Activated naive CD4-positive, alpha-beta T cell treated with anti-CD3 and anti-CD28 coated beads, Interleukin-2, amount 50 U/mL, for 72 hours (primary cell): ENCODE results near the gene COG3. TPM values are rescaled to one million over a fixed set of nuclear protein-coding genes. Genes with fewer than 3 reads are reported as not detected.
A peak's percentile ranks its signal among the peaks of the same experiment; 100 is the strongest.

ENCODE experiments used
- ATAC-seq, 2 donors: fragments of 150-1000 bp; cut with Tn5 transposase; 2 replicates each; pipeline ENCODE4 v1.10.0; 2021; ENCODE audit warnings: mild to moderate bottlenecking in 2 of 2, moderate library complexity in 2 of 2
- DNase-seq, 2 donors: peaks; one replicate each; pipeline ENCODE4 v3.0.0; 2021 to 2022; ENCODE audit warnings: low spot score in 2 of 2
- H3K27ac Mint-ChIP-seq, 2 donors: one replicate each; pipeline ENCODE4 v1.8.0; 2022; ENCODE audit warnings: mild to moderate bottlenecking in 2 of 2, mixed read lengths in 2 of 2
- H3K36me3 Mint-ChIP-seq, 2 donors: one replicate each; pipeline ENCODE4 v1.8.0; 2022; ENCODE audit warnings: mixed read lengths in 2 of 2
- H3K9me3 Mint-ChIP-seq, 2 donors: one replicate each; pipeline ENCODE4 v1.8.0; 2022; ENCODE audit warnings: mixed read lengths in 2 of 2
- total RNA-seq, 2 donors: library from RNA; stranded (reverse); gene quantifications; one replicate each; pipeline ENCODE4 v1.2.3, GENCODE V29; 2022

The COG3 gene
- total RNA-seq, 2 donors from 2014 or later: 18.6 to 20.6 TPM

DNA sequence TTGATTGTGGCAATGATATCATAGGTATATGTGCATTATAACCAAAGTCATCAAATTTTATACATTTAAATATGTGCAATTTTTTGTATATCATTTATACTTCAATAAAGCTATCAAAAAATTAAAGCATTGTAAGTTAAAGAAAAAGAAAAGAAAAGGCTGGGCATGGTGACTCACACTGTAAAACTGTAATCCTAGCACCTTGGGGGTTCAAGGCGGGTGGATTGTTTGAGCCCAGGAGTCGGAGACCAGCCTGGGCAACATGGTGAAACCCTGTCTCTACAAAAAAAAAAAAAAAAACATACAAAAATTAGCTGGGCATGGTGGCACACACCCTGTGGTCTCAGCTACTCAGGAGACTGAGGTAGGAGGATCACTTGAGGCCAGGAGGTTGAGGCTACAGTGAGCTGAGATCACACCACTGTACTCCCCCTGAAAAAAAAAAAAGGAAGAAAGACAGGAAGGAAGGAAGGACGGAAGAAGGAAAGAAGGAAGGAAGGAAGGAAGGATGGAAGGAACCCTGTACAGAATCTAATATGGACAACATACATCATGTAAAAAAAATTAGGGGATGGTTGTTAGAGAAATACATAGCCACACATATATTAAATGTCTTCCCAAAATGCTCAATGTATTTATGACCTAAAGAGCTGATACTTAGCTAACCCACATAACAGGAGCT lies 24.8 kb upstream of the COG3 start:
- Mint-ChIP-seq H3K36me3 (no peaks in the 10 kb centered on the region), H3K27ac (no peak overlapping the region), H3K9me3 (no peaks in the 10 kb centered on the region)
- DNase-seq: no peak
- ATAC-seq: no peak

DNA sequence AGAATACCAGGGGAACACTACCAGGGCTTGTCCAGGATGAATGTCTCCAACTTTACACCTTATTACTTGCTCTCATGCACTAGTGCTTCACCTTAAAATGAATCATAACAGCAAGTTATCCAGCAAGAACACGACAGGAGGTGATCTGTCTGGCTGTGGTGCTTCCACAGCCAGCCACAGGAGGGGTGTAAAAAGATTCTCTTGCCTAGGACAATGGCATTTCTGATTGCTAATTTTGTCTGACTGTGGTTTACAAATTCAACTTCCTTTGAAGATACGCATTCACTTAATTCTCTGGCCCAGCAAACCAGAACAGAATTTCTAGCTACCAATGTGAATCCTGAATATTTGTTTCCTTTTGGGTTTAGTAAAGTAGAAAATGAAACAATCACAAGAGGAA lies 23.1 kb upstream of the COG3 start:
- H3K27ac Mint-ChIP-seq: no peak overlapping the region
- H3K36me3 Mint-ChIP-seq: no peaks in the 10 kb centered on the region
- no peaks in the 10 kb centered on the region for H3K9me3 Mint-ChIP-seq
- DNase-seq (no peak), ATAC-seq (peak; percentile 90 to 94)

DNA sequence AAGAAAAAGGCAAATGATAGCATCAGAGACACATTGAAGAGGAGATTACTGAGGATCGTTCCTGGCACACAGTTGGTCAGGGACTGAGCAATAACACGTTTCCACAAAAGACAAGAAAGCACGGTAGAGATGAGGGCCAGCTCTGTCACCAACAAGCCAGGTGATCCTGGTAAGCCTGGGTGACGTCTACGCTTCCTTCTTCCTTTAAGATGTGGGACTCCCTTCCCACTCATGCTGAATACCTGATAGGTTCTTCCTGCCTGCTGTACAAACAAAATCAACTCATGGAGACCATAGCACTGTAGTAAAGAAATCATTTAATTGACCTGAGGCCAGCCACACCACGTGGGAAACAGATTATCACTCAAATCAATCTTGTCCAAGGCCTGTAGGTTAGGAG lies 19.7 kb upstream of the COG3 start:
- Mint-ChIP-seq H3K9me3 (no peaks in the 10 kb centered on the region), H3K27ac (no peak overlapping the region), H3K36me3 (no peaks in the 10 kb centered on the region)
- ATAC-seq (no peak), DNase-seq (no peak)

DNA sequence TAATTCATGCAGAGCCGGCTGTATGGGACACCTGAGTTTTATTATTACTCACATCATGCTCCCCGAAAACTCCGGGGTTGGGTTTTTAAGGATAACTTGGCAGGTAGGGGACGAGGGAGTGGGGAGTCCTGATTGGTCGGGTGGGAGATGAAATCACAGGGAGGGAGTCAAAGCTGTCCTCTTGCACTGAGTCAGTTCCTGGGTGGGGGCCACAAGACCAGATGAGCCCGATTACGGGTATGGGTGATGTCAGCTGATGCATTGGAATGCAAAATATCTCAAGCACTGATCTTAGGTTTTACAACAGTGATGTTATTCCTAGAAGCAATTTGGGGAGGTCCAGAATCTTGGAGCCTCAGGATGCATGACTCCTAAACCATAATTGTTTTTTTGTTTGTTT lies 18.6 kb upstream of the COG3 start:
- no peak for DNase-seq
- H3K9me3 Mint-ChIP-seq: no peaks in the 10 kb centered on the region
- no peak overlapping the region for H3K27ac Mint-ChIP-seq
- ATAC-seq: no peak
- no peaks in the 10 kb centered on the region for H3K36me3 Mint-ChIP-seq

DNA sequence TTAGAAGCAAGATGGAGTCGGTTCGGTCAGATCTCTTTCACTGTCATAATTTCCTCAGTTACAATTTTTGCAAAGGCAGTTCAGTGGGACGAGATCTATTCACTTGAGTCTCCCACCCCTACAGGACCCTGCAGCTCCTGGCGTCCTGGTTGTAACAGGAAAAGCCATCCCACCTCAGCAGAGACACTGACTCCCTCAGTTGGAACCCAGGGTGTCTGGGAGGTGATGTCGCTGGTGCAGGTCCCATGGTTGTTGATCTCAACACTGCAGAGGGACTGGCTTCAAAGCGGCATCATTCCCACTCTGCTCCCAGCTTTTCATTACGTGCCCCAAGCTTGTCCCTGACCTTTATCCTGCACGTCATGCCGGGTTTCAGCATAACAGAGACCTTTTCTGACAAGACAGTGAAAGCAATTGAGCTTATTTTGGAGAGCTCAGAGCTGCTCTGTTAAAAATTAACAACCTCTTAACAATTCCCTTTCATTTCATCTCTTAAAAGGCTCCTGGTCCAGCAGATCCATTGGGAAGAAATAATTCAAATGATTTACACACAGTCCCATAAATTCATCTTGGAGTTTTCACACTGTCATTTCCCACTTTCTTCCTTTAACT lies 17.6 kb upstream of the COG3 start:
- Mint-ChIP-seq H3K9me3 (no peaks in the 10 kb centered on the region), H3K27ac (no peak overlapping the region), H3K36me3 (no peaks in the 10 kb centered on the region)
- DNase-seq: no peak
- ATAC-seq: no peak

DNA sequence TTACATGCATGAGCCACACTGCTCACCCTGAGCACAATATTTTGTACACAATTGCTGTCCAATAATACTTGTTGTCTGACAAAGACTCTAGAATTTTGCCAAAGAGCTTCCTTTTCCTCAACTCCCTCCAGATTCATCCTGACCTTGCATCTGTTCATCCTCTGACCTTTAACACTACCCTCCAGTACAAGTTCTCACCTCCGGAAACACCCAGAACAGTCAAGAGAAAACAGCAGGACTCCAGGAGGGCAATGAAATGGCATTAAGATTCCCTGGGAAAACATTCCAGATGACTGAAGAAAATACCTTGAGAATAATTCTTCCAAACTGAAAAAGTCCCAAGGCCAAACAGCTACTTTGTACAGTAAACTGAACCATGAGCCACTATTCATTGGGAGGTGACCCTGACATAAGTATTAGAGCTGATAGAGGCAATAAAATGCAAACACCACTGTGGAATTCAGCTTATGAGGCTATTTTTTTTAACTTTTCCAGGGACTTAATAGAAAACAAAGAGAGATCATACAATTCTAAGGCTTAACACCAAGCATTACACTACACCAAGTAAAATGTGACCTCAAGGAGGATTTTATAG lies 15.7 kb upstream of the COG3 start:
- H3K36me3 Mint-ChIP-seq: no peaks in the 10 kb centered on the region
- no peak for ATAC-seq
- no peaks in the 10 kb centered on the region for H3K9me3 Mint-ChIP-seq
- H3K27ac Mint-ChIP-seq: no peak overlapping the region
- no peak for DNase-seq

DNA sequence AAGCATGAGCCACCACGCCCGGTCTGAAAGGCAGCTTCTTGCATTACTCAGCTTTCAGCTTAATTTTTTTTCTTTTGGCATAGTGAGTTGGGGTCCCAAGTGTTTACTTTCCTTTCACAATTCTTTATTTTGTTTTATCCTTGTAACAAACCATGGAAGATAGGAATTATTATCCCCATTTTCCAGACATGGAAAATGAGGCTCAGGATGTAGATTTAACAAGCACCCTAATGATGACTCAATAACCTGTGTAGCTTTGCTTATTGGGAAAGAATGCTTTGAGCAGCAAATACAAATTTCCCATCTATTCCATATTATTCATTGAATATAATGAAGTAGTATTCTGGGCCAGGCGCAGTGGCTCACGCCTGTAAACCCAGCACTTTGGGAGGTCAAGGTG lies 13.5 kb upstream of the COG3 start:
- Mint-ChIP-seq H3K36me3 (no peaks in the 10 kb centered on the region), H3K27ac (no peak overlapping the region), H3K9me3 (peaks cover 0 to 5% of the 10 kb centered on the region in 2 donors)
- ATAC-seq: no peak
- no peak for DNase-seq

DNA sequence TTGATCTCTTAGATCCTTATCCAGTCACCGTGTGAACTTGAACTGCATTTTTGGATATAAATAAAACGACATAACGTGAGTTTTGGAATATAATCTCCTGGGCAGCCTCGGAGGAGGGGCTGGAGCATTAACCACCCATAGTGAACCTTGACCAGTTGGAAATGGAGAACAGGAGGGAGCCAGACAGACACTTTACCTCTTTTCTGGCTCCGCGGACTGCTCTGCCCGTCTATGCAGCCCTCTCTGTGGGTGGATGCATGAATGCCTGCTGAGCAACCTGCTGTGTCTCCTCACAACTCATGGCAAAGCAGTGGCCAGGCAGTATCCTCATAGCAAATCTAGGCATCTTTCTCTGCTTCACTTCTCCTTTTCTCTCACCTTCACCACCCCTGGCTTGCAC lies 10.5 kb upstream of the COG3 start:
- DNase-seq: no peak
- Mint-ChIP-seq H3K27ac (no peak overlapping the region), H3K36me3 (peaks cover 9 to 12% of the 10 kb centered on the region in 2 donors), H3K9me3 (peaks cover 9 to 21% of the 10 kb centered on the region in 2 donors)
- ATAC-seq: no peak

DNA sequence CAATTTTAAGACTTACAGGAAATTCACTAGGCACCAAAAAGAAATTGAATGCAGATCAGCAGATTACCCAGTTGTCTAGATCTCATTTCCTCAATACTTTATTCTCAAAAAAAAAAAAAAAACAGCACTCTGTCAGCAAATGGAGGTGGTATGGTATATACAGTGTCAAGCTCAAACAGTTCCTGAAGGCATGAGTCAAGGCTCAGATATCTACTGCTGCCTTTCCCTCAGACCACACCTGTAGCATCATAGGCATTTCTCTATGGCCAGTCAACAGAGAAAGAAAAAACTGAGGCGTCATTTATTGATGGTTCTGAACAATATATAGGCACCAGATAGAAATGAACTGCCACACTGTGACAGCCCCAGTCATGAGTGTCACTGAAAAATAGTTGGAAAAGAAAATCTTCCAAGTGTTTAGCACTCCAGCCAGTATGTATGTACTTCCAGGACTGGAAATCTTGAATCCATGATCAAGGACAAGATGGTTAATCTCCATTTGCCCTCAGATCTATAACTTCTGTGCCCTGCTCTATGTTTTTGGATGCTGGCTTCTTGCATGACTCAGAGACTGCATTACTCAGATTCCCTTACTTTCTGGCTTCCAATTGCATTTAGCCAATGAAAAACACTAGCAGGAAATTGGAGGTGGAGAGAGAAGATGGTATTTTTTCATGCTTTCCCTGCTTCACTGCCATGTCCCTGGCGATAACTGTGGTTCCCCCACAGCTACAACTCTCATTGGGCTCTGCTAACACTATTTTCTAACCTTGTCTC lies 8.4 kb upstream of the COG3 start:
- peaks cover 12 to 14% of the 10 kb centered on the region in 2 donors for H3K36me3 Mint-ChIP-seq
- no peak overlapping the region for H3K27ac Mint-ChIP-seq
- peaks cover 9 to 26% of the 10 kb centered on the region in 2 donors for H3K9me3 Mint-ChIP-seq
- ATAC-seq (no peak), DNase-seq (no peak)

DNA sequence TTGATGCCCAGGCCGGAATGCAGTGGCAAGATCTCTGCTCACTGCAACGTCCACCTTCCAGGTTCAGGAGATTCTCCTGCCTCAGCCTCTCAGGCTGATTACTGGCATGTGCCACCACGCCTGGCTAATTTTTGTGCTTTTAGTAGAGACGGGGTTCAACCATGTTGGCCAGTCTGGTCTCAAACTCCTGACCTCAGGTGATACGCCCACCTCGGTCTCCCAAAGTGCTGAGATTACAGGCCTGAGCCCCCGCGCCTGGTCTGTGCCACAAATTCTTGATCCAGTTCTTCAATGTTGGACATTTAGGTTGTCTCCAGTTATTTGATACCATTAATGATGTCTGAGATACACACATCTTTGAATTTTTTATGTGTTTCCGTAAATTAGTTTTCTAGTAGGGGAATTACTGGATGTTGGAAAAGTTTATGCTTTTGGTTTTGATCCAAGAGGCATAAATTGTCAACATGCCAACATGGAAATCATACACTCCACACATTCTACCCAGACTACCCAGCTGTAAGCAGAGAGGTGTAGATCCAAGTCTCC lies 525 bp upstream of the COG3 start:
- peaks cover 0 to 4% of the 10 kb centered on the region in 2 donors for H3K9me3 Mint-ChIP-seq
- H3K27ac Mint-ChIP-seq: peak overlapping the region; percentile 91 to 98
- ATAC-seq: no peak
- peaks cover 17 to 27% of the 10 kb centered on the region in 2 donors for H3K36me3 Mint-ChIP-seq
- no peak for DNase-seq

DNA sequence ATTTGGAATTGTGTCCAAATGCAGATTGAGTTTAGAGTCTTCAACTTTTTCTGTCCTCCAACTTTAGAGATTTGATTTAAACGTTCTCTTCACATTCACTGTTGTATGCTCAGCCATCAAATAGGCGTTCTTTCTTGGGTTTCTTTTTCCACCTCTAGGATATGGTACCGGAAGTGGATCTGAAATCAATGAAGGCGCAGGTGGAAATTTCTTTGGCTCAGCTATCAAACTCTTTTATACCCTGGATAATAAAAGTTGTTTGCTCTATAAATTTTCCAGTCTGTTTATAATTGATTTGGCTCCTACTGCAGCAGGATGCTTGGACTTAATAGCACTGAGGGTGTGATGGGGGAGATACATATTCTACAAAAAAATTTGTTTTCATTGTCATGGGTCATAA lies 1.6 kb downstream of the COG3 start:
- ATAC-seq (no peak), DNase-seq (no peak)
- H3K36me3 Mint-ChIP-seq: peaks cover 21 to 22% of the 10 kb centered on the region in 2 donors
- H3K27ac Mint-ChIP-seq: peak overlapping the region; percentile 2 to 98
- H3K9me3 Mint-ChIP-seq: no peaks in the 10 kb centered on the region

DNA sequence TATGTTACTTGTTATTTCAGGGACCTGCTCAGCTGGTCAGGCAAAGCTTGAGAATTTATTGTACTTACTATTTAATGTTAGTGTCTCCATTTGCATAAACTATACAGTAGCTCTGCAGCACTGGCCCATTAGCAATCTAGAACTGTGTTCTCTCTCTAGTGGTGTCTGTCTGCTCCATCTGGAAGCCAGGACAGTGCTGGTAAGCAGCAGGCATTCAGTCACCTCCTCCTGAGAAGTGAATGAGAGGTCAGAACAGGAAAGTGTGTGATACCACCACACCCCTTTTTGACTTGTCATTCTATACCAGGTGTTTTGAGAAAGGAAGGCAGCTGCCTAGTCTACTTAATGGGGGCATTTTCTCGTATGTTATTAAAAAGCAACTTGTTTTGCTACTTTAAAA lies 3.9 kb downstream of the COG3 start:
- no peak for ATAC-seq
- Mint-ChIP-seq H3K27ac (peak overlapping the region in 1 of 2 donors; percentile 48), H3K9me3 (peaks cover 0 to 5% of the 10 kb centered on the region in 2 donors), H3K36me3 (peaks cover 22 to 37% of the 10 kb centered on the region in 2 donors)
- DNase-seq: no peak

DNA sequence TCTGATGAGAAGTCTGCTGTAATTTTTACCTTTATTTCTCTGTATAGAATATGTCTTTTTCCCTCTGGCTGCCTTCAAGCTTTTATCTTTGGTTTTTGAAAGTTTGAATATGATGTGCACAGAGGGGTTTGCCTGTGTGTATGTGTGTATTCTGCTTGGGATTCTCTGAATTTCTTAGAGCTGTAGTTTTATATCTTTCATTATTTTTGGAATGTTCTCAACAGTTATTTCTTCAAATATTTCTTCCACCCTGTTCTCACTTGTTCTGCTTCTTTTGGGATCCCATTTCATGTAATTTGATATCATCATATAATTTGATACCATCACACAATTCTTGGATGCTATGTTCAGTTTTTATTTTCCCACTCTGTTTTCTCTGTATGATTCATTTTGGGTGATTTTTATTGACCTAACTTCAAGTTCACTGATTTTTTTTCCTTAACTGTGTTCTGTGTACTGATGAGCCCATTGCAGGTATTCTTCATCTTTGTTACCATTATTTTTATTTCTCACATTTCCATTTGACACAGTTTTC lies 7.5 kb downstream of the COG3 start:
- ATAC-seq: no peak
- Mint-ChIP-seq H3K36me3 (peaks cover 0 to 19% of the 10 kb centered on the region in 2 donors), H3K27ac (peak overlapping the region in 1 of 2 donors; percentile 63), H3K9me3 (peaks cover 0 to 5% of the 10 kb centered on the region in 2 donors)
- no peak for DNase-seq

DNA sequence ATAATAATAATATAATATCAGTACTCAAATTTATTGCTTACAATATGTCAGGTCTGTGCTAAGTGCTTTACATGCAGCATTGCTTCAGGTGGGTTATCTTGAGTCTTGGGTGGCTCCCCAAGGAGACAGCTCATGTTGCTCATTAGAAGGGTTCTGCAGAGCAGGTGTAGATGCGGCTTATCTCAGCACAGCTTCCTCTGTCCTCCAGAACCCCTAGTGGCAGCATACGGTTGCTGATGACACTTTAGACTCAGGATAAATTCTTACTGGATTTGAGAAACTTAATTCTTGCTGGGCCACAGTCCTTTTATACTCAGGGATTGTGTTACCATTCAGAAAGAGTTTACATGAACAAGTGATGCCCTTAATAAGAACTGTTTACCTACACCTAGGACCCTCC lies 8.9 kb downstream of the COG3 start:
- Mint-ChIP-seq H3K9me3 (peaks cover 0 to 5% of the 10 kb centered on the region in 2 donors), H3K27ac (no peak overlapping the region), H3K36me3 (peaks cover 0 to 19% of the 10 kb centered on the region in 2 donors)
- no peak for DNase-seq
- ATAC-seq: peak; percentile 24 to 58

DNA sequence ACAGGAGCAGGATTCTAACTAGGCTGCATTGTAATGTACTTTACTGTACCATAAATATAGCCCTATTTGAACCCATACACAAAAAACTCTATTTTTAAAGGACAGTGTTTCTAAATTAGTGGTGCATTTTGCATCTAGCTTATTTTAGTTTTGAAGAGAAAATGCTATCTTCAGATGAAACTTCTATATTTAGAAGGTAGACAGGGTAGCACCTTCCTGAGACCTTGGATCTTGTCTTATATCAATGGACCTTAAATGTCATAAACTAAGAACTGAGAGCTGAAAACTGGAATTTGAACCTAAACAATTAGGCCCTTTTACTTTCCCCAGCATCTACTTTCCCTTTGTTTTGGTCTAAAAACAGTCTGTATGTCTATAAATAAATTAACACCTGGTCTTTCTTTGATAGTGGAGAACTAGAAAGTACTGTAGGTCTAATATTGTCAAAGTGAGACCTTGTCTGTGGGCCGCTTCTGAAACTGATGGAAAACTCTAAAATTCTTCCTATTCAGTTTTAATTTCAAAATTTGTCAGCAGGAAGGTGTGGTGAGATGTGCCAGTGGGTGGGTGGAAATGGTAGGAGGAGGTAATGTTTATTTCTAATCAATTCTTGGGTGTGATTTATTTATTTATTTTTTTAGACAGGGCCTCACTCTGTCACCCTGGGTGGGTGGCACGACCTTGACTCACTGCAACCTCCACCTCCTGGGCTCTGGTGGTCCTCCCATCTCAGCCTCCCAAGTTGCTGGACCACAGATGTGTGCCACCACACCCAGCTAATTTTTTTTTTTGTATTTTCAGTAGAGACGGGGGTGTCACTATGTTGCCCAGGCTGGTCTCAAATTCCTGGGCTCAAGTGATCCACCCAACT lies 10.1 kb downstream of the COG3 start:
- H3K36me3 Mint-ChIP-seq: peaks cover 0 to 27% of the 10 kb centered on the region in 2 donors
- peaks cover 0 to 5% of the 10 kb centered on the region in 2 donors for H3K9me3 Mint-ChIP-seq
- H3K27ac Mint-ChIP-seq: peak overlapping the region in 1 of 2 donors; percentile 53
- peak in 1 of 2 donors; percentile 46 for ATAC-seq
- no peak for DNase-seq

DNA sequence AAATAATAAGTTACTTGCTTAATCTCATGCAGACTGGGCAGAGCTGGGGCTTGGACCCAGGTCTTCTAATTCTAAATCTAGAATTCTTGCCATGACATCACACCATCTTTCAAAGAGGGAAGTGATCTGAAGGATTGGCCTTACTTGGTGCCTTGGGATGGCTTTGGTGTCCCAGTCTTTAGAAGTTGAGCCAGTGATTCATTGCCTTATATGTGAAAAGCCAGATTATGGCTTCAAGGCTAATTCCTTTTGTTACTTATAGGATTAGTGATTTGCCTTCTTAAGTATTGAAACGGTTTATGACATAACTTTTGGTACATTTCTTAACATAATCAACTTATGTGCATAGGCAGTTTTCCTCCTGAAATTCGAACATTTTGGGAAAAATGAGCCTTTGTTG lies 14.9 kb downstream of the COG3 start:
- DNase-seq: no peak
- no peak overlapping the region for H3K27ac Mint-ChIP-seq
- ATAC-seq: no peak
- peaks cover 0 to 7% of the 10 kb centered on the region in 2 donors for H3K36me3 Mint-ChIP-seq
- no peaks in the 10 kb centered on the region for H3K9me3 Mint-ChIP-seq
